Hepatocyte (in vitro differentiated cells): ENCODE measurements around the gene TMEM115.

Experiments used
- CTCF ChIP-seq: fragments of 200-600 bp; sonication (generic); IDR thresholded peaks from 2 replicates; pipeline ENCODE4 v1.5.1; 2016; ENCODE audit warnings: antibody characterized with exemption, mild to moderate bottlenecking; ENCODE audit not compliant: poor library complexity
- EZH2 ChIP-seq: fragments of 200-600 bp; sonication (generic); IDR thresholded peaks from 2 replicates; pipeline ENCODE4 v1.6.1; 2016; ENCODE audit warnings: antibody characterized with exemption, mild to moderate bottlenecking, borderline replicate concordance
- EZH2phosphoT487 ChIP-seq: fragments of 200-600 bp; sonication (generic); IDR thresholded peaks from one replicate; pipeline ENCODE4 v1.6.1; 2018; ENCODE audit warnings: antibody characterized with exemption, mild to moderate bottlenecking, low read depth, moderate library complexity; ENCODE audit not compliant: unreplicated experiment, severe bottlenecking

DNA sequence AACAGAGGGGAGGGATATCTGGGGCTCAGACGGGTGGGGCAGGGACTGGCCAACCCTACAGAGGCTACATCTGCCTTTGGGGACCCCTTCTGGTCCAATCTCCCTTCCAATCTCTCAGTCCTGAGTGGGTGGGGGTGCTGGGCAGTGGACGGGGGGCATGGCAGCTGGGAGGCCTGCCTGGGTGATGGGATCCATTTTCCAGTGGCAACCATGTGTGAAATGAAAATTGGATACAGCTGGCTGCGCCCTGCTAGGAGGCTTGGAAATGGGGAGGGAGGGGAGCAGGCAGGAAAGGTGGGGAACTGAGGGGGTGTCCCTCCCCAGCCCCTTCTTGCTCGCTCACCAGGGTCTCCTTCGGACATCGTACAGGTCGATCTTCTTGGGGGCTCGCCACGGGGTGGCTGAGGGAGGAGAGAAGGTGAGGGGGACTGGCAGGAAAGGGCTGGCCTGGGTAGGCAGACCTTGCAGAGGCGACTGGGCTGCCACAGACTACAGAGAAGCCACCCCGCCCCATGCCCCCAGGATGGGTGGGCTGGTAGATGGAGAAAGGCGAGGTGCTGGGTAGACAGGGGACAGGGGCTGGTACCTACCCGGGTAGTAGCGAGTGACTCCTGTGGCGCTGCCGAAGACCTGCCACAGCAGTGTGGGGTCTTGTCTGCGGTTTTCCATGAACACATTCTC, 21.2 kb upstream of the TMEM115 start:
- TF ChIP-seq CTCF (no peak), EZH2 (no peak), EZH2phosphoT487 (no peak)
